Measurements from ENCODE around the gene IRF2BPL. TPM values are rescaled to one million over a fixed set of nuclear protein-coding genes. Genes with fewer than 3 reads are reported as not detected.

Gene IRF2BPL
- total and polyA plus RNA-seq, 12 donors = 6.5 to 104 (median 82.5) TPM

- intact Hi-C loops (cut with DNase I) = no loop called here
- H3K4me3 ChIP-seq = no peak overlapping the region
- no peaks in the 10 kb centered on the region for H3K36me3 ChIP-seq (replicated peaks in 1 of 2)
- H3K27ac ChIP-seq = peak overlapping the region in 2 of 5 donors; percentile 27 to 59
- H3K27me3 ChIP-seq = no peaks in the 10 kb centered on the region
- no peak for DNase-seq
- TF ChIP-seq, protein P1, sequence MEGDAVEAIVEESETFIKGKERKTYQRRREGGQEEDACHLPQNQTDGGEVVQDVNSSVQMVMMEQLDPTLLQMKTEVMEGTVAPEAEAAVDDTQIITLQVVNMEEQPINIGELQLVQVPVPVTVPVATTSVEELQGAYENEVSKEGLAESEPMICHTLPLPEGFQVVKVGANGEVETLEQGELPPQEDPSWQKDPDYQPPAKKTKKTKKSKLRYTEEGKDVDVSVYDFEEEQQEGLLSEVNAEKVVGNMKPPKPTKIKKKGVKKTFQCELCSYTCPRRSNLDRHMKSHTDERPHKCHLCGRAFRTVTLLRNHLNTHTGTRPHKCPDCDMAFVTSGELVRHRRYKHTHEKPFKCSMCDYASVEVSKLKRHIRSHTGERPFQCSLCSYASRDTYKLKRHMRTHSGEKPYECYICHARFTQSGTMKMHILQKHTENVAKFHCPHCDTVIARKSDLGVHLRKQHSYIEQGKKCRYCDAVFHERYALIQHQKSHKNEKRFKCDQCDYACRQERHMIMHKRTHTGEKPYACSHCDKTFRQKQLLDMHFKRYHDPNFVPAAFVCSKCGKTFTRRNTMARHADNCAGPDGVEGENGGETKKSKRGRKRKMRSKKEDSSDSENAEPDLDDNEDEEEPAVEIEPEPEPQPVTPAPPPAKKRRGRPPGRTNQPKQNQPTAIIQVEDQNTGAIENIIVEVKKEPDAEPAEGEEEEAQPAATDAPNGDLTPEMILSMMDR (IDR thresholded peaks at IDR 0.05) = no peak
- no peak for TF ChIP-seq POLR2A (IDR thresholded peaks at IDR 0.05)
- H3K9me3 ChIP-seq (replicated peaks in 1 of 3) = no peaks in the 10 kb centered on the region
- 86 to 93% (median 87%) methylated on average over 18 of the region's 18 CpGs for WGBS, 4 donors
- H3K4me1 ChIP-seq (replicated peaks in 1 of 2) = peaks cover 13 to 14% of the 10 kb centered on the region in 2 donors
Observed at GRCh38 chr14:77007183-77007974, 21.1 kb downstream of the IRF2BPL start.

DNA sequence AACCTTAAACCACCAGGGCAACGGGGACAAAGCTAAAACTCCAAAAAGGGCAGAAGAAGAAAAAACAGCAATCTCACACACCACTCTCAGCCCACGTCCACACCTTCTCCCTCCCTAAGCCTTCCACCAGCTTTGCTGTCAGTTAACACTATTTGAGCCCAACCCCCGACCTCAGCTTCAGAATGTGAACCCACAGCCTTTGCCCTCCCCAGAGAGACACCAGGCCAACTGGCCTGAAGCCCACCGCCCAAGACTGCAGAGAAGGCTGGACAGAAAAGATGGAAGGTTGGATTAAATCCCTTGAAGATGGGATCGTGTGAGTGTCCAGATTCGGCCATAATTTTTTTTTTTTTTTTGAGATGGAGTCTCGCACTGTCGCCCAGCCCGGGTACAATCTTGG, 22.4 kb downstream of the IRF2BPL start:
- intact Hi-C loops (cut with DNase I) = no loop called here
- Histone ChIP-seq H3K36me3 (replicated peaks in 1 of 2) (no peaks in the 10 kb centered on the region), H3K9me3 (replicated peaks in 1 of 3) (no peaks in the 10 kb centered on the region), H3K27me3 (no peaks in the 10 kb centered on the region), H3K4me1 (replicated peaks in 1 of 2) (peaks cover 13 to 14% of the 10 kb centered on the region in 2 donors), H3K27ac (no peak overlapping the region), H3K4me3 (no peak overlapping the region)
- DNase-seq = no peak
- WGBS, 4 donors = 85 to 93% (median 87%) methylated on average over 9 of the region's 9 CpGs
- TF ChIP-seq POLR2A (IDR thresholded peaks at IDR 0.05) = no peak

- Histone ChIP-seq H3K27me3 (no peaks in the 10 kb centered on the region), H3K4me3 (no peak overlapping the region), H3K27ac (no peak overlapping the region), H3K9me3 (replicated peaks in 1 of 3) (no peaks in the 10 kb centered on the region), H3K4me1 (replicated peaks in 1 of 2) (peaks cover 13 to 14% of the 10 kb centered on the region in 2 donors), H3K36me3 (replicated peaks in 1 of 2) (no peaks in the 10 kb centered on the region)
- no peak for DNase-seq
- TF ChIP-seq, protein P1 (IDR thresholded peaks at IDR 0.05) = no peak
- TF ChIP-seq POLR2A (IDR thresholded peaks at IDR 0.05) = no peak
- 85 to 95% (median 89%) methylated on average over 3 of the region's 3 CpGs for WGBS, 4 donors
- intact Hi-C loops (cut with DNase I) = no loop called here
Observed at GRCh38 chr14:77005559-77005958, 22.9 kb downstream of the IRF2BPL start.

DNA sequence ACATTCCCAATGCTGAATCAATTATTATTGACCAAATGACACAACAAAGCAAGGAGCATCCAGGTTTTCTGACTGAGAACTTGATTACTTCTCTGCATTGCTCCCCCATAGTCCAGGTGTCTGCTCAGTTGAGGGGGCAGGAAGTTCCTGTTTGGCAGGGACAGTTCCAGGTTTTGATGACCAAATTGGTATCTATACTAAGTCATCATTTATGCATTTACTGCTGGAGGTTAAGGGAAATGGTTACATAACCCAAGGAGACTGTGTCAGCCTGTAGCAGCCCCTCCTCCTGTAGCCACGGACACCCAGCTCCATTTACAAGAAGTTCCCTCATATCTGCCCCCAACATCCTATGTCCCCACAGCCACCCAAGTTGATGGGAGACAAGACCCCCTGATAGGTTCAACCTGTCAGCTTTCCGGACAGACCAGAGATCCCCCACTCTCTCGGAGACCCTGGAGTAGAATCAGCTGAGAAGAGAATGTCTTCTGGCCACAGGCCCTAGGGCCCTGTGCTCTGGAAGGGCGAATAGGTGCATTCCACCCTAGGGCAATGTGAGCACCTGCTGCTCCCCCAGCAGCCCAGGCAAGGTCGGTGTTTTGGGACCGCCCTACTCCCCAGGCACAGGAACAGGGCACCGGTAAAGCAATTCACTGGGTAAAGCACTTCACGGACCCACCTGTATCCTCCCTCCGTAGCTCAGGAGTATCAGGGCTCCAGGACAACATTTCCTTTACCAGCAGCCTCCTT, 23.6 kb downstream of the IRF2BPL start:
- Histone ChIP-seq H3K27me3 (no peaks in the 10 kb centered on the region), H3K36me3 (replicated peaks in 1 of 2) (no peaks in the 10 kb centered on the region), H3K27ac (peak overlapping the region in 1 of 5 donors; percentile 54), H3K4me3 (no peak overlapping the region), H3K4me1 (replicated peaks in 1 of 2) (peaks cover 13 to 14% of the 10 kb centered on the region in 2 donors), H3K9me3 (replicated peaks in 1 of 3) (no peaks in the 10 kb centered on the region)
- TF ChIP-seq POLR2A (IDR thresholded peaks at IDR 0.05) = no peak
- TF ChIP-seq, protein P1 (IDR thresholded peaks at IDR 0.05) = no peak
- WGBS, 4 donors = 70 to 92% (median 76%) methylated on average over 5 to 9 of the region's 9 CpGs
- intact Hi-C loops (cut with DNase I) = no loop called here
- no peak for DNase-seq

All from adrenal gland (tissue), 12 donors.